ENCODE measurements around the gene MUC5AC.

GRCh38 chr11:1205987-1206331 lies 48.2 kb downstream of the MUC5AC start:
- TF ChIP-seq, protein P1, sequence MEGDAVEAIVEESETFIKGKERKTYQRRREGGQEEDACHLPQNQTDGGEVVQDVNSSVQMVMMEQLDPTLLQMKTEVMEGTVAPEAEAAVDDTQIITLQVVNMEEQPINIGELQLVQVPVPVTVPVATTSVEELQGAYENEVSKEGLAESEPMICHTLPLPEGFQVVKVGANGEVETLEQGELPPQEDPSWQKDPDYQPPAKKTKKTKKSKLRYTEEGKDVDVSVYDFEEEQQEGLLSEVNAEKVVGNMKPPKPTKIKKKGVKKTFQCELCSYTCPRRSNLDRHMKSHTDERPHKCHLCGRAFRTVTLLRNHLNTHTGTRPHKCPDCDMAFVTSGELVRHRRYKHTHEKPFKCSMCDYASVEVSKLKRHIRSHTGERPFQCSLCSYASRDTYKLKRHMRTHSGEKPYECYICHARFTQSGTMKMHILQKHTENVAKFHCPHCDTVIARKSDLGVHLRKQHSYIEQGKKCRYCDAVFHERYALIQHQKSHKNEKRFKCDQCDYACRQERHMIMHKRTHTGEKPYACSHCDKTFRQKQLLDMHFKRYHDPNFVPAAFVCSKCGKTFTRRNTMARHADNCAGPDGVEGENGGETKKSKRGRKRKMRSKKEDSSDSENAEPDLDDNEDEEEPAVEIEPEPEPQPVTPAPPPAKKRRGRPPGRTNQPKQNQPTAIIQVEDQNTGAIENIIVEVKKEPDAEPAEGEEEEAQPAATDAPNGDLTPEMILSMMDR (IDR thresholded peaks at IDR 0.05; ENCODE audit: poor library complexity, severe bottlenecking): no peak
- TF ChIP-seq REST (IDR thresholded peaks at IDR 0.05; ENCODE audit: borderline replicate concordance): no peak
- no peak for TF ChIP-seq EZH2 (IDR thresholded peaks at IDR 0.05; ENCODE audit: borderline replicate concordance, insufficient read depth, low read length, poor library complexity, severe bottlenecking)
- TF ChIP-seq EP300 (conservative IDR thresholded peaks at IDR 0.05; ENCODE audit: poor library complexity, severe bottlenecking): no peak
- no peak for TF ChIP-seq RAD21 (conservative IDR thresholded peaks at IDR 0.05)
- TF ChIP-seq SMC3 (conservative IDR thresholded peaks at IDR 0.05; ENCODE audit: poor library complexity): no peak
- TF ChIP-seq TAF1 (IDR thresholded peaks at IDR 0.05; ENCODE audit: low read depth): no peak
- TF ChIP-seq MXI1 (conservative IDR thresholded peaks at IDR 0.05; ENCODE audit: poor library complexity, severe bottlenecking): no peak
- TF ChIP-seq POLR2AphosphoS5 (IDR thresholded peaks at IDR 0.05): no peak
